ENCODE results near the gene ACTL9.

Gene ACTL9

DNA sequence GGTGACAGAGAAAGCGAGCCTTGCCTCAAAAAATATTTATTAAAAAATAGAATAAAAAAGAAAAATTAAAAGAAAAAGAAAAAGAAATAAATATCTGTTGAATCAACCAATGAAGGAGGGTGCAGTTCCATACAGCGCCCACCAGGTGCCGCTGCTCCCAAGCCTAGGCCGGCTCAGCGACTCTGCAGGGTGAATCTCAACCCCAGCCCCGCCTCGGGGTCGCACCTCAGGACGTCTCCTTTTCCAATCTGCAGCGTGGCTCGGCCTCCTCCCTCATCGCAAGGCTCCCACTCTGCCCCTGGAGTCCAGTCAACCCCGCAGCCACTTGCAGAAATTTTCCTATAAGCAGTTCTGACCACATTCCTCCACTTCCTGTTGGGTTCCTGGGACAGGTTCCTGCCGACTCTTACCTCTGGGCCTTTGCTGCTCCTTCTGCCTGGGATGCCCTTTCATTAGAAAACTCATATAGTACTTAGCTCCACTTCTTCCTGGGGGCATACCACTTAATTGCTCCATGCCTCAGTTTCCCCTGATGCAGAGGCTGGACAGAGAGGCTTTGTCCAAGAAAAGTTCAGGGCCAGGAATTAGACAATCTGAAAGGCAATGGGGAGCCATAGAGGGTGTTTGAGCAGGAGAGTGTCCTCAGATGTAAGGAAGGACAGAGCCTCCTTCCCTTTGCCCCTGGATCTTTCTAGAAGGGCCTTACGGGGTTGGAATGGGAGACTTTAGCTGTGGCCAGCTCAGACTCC lies 43.8 kb downstream of the ACTL9 start:
- CTCF ChIA-PET, result interaction anchor here (0.7 to 3.7 kb wide), 16 partner anchors 8 to 426 kb away, joined by 3 to 73 read pairs (median 4); partner anchors contain the start of genes ACTL9 and NFILZ
- peak; percentile 79 for DNase-seq (ENCODE audit: extremely low spot score)
- POLR2A ChIA-PET, result no interaction called here
- TF ChIP-seq, protein P1, sequence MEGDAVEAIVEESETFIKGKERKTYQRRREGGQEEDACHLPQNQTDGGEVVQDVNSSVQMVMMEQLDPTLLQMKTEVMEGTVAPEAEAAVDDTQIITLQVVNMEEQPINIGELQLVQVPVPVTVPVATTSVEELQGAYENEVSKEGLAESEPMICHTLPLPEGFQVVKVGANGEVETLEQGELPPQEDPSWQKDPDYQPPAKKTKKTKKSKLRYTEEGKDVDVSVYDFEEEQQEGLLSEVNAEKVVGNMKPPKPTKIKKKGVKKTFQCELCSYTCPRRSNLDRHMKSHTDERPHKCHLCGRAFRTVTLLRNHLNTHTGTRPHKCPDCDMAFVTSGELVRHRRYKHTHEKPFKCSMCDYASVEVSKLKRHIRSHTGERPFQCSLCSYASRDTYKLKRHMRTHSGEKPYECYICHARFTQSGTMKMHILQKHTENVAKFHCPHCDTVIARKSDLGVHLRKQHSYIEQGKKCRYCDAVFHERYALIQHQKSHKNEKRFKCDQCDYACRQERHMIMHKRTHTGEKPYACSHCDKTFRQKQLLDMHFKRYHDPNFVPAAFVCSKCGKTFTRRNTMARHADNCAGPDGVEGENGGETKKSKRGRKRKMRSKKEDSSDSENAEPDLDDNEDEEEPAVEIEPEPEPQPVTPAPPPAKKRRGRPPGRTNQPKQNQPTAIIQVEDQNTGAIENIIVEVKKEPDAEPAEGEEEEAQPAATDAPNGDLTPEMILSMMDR (IDR thresholded peaks at IDR 0.05; ENCODE audit: control extremely low read depth, extremely low read depth, low read depth, missing control alignments), result peak; percentile 94

DNA sequence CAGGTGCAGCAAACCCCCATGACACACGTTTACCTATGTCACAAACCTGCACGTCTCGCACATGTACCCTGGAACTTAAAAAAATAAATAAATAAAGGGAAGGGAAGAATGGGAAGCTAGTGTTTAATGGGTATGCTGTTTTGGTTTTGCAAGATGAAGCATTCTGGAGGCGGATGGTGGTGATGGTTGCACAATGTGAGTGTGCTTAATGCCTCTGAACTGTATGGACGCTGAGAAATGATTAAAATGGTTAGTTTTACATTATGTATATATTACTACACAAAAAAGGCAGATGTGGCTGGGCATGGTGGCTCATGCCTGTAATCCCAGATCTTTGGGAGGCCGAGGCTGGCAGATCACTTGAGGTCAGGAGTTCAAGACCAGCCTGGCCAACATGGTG lies 50.4 kb downstream of the ACTL9 start:
- CTCF ChIA-PET, result no interaction called here
- TF ChIP-seq, protein P1 (IDR thresholded peaks at IDR 0.05; ENCODE audit: control extremely low read depth, extremely low read depth, low read depth, missing control alignments), result no peak

More for the DNA sequence above, 50.4 kb downstream of the ACTL9 start:
- DNase-seq (ENCODE audit: extremely low spot score), result no peak
- POLR2A ChIA-PET, result no interaction called here
